Fibroblast of the aortic adventitia (primary cell): ENCODE data around the gene PCBP3. TPM values are rescaled to one million over a fixed set of nuclear protein-coding genes. Genes with fewer than 3 reads are reported as not detected.

Experiments used
- DNase-seq: peaks from one replicate; pipeline ENCODE4 v3.0.0-alpha.2; 2010; ENCODE audit warnings: low read depth
- H3K4me3 ChIP-seq: 2 replicates; pipeline ENCODE4 v1.5.1; 2011; ENCODE audit warnings: low read depth, mild to moderate bottlenecking, control low read depth, low read length, moderate library complexity
- total RNA-seq: library from RNA; depleted of rRNA; stranded (reverse); fragments of >200 nt; gene quantifications from 2 replicates; pipeline ENCODE4 v1.2.3, GENCODE V29; 2012; ENCODE audit warnings: low replicate concordance
- TF ChIP-seq, protein P1 (sequence below): IDR thresholded peaks from 2 replicates; pipeline ENCODE4 v1.5.1; 2011; ENCODE audit warnings: mild to moderate bottlenecking, low read length, control low read depth, inconsistent platforms; ENCODE audit not compliant: insufficient read depth

The PCBP3 gene
- total RNA-seq, 1 donor = 1.2 TPM

DNA sequence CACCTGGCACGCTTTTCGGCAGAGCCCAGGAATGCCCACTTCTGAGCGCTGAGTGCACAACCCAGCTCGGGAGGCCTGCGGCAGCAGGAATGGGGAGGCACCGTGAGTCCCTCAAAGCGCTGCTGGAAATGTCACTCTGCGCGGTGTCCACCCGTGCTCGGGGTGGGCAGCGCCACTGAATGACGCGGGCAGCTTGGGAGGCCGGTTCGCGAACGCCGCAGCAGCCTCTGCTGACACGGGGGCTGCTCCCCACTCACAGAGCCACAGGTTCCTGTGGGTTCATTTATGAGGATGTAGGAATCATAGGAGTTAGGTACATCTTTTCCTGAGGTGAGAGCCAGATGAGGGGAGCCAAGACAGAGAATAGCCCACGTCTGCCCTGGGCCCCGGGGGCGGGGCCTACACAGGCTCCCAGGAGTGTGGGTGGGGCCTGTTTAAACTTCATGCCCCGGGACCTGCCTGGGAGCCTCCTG lies 191.3 kb downstream of the PCBP3 start:
- no peak overlapping the region for H3K4me3 ChIP-seq
- no peak for DNase-seq
- TF ChIP-seq, protein P1, sequence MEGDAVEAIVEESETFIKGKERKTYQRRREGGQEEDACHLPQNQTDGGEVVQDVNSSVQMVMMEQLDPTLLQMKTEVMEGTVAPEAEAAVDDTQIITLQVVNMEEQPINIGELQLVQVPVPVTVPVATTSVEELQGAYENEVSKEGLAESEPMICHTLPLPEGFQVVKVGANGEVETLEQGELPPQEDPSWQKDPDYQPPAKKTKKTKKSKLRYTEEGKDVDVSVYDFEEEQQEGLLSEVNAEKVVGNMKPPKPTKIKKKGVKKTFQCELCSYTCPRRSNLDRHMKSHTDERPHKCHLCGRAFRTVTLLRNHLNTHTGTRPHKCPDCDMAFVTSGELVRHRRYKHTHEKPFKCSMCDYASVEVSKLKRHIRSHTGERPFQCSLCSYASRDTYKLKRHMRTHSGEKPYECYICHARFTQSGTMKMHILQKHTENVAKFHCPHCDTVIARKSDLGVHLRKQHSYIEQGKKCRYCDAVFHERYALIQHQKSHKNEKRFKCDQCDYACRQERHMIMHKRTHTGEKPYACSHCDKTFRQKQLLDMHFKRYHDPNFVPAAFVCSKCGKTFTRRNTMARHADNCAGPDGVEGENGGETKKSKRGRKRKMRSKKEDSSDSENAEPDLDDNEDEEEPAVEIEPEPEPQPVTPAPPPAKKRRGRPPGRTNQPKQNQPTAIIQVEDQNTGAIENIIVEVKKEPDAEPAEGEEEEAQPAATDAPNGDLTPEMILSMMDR = no peak

DNA sequence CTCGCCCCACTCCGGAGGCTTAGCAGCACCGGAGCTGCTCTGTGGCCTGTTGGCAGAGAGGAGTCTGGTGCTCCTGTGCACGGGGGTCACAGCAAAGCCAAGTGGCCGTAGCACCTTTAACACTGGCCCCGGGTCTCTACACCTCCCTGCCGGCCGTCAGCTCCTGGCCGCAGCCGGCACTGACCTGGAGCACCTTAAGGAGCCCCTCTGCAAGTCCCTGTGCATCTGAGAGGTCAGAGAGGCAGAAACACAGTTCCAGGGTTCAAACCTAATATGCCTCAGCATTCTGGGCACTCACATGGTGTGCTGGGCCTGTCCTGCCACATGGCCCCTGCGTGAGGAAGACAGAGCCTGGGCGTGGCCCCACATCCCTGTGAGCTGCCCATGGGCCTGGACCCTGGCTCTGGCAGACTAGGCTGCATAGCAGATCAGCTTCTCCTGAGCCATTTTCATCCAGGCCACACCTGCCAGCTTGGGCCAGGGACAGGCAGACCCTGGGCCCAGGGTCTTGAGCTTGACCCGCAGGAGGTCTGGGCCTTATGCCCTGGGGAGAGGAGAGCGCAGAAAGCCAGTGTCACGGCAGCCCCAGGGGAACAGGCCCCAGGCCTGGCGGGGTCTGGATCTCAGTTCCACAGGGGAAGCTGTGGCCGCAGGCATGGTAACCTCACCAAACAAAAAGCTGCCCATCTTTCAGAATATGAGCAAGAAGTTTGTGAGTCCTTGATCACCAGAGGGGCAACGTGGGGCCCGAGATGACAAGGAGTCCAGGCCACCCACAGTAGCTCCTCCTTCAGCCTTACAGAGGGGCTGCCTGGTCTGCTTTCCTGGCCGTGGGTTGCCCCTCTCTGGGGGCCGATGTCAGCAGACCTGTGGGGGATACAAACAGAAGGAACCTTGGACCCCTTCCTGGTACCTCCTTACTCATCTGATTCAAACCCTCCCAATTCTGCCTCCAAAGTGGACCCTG lies 192.1 kb downstream of the PCBP3 start:
- DNase-seq = no peak
- no peak overlapping the region for H3K4me3 ChIP-seq
- TF ChIP-seq, protein P1 = no peak

DNA sequence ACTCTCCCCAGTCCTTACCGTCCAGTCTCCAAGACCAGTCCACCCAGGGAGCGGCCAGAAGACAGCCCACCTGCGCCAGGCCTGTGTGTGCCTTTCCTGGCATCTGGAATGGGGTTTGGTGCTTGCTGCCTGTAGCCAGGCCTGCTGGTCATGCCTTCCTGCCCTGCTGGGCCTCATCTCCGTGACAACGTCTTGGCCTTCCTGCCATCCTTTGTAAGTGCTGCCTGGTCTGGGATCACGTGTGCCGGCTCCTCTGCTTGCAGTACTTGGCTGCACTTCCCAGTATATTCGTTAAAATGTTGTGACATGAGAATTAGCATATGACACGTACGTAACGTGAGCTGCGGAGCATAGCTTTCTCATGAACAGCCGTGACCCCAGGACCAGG lies 192.7 kb downstream of the PCBP3 start:
- no peak overlapping the region for H3K4me3 ChIP-seq
- DNase-seq = no peak
- TF ChIP-seq, protein P1 = no peak

DNA sequence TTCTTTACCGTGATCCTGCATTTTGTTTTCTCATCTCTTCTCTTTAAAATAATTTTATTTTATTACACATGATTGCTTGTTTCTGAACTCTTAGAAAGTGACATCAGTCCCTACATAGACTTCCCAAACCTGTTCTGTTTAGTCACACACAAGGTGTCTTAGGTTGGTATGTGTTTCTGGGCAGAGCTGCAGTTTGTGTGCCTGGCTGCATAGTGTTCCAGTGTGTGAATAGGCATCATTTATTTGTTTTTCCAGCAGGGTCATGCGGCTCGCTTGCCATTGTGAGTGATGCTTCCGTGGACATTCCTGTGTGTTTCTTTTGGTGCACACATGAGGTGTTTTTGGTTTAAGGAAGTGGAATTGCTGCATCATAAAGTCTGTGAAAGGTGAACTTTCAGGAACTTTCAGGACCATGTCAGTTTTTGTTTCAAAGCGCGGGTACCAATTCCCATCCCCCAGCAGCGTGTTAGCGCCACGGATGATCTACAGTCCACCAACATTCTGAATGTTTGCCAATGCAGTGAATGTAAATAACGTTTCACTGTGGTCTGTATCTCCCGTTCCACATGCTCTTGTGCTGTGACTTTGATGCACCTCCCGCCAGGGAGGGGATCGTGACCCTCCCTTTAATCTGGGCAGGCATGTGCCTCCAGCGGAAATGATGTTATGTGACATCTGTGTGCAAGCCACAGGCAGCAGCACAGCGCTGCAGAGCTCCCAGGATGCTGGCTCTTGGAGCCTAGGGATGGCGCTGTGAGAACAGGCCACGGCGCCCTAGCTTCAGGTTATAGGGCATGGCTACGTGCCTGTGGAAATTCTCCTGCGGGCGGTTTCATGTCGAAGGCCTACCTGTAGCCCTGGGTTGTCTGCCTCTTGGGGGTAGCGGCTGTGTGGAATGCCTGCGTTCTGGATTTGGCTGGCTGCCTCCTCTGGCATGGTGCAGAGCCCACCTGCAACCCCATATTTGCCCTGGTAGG lies 193.5 kb downstream of the PCBP3 start:
- no peak for DNase-seq

DNA sequence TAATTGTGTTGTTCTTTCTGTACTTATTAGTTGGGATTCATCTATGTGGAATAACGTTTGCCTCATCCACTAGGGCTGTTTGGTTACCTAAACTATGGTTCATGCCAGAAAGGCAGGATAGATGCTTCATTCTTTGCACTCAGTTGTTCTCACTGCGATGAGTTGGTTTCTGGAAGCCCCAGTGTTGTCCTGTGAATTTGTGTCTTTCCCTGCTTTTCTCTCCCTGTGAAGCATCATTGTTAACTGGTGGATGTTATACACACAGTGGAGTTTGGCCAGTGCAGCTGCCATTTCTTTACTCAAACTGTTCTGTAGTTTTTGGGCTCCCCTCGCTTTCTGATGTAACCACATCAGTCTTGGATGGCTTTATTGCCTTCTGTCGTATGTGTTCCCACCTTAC lies 194.4 kb downstream of the PCBP3 start:
- TF ChIP-seq, protein P1 = no peak
- no peak overlapping the region for H3K4me3 ChIP-seq
- no peak for DNase-seq

More for the DNA sequence above, 193.5 kb downstream of the PCBP3 start:
- no peak overlapping the region for H3K4me3 ChIP-seq
- TF ChIP-seq, protein P1 = no peak

DNA sequence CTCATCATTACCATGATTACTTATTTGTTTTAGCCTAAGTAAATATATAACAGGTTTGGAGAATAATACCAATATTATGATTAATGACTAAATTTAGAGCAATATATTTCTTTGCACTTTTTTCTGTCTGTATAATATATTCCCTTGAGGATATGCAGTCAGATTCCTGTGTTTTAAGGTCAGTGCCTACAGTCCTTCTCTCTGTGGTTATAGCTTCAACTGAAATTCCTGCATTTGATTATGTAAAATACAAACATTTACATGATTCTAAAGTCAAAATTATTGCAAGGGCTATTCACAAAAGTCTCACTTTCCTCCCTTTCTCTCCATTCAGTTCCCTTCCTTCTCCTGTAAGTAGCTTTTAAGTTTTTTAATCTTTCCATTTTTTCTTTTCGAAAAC lies 195.1 kb downstream of the PCBP3 start:
- TF ChIP-seq, protein P1 = no peak
- H3K4me3 ChIP-seq = no peak overlapping the region
- DNase-seq = no peak
